ENCODE data around the gene SIRT7.

SIRT7 gene

DNA sequence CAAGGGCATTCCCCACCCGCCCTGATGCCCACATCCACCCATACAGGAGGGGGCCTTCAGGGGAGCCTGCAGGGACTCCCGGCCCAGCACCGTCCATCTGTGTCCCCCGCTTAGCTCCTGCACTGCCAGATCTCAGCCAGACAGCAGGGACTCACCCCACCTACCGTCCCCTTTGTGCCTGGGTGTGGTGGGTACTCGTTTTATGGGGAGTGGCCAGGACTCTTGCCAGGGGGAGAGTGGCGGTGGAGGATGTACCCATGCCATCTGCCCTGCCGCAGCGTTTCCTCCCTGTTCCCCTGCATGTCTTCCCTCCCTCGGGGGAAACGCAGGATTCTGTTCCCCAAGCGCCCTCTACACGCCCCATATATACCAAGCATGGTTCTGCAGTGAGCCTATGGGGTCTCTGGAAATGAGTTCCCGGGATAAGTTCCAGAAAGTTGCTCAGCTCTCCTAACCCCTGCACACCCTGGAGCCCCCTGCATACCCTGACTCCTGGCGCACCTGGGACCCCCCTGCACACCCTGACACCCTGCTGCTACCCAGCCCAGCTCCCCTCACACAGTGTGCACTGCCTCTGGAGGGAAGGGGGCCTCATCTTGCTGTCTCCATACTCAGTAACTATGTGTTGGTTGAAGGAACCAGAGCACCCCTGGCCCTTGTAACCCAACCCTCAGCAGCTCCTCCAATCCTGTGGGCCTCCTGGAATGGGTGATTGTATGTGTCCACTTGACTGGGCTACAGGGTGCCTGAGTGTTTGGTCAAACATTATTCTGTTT, 13.8 kb upstream of the SIRT7 start:
- peak; percentile 33 for DNase-seq

- no peak for DNase-seq
These were observed 13.2 kb upstream of the SIRT7 start for GRCh38 chr17:81931189-81931556.

- peak; percentile 56 for DNase-seq
These were observed 12.5 kb upstream of the SIRT7 start for GRCh38 chr17:81930142-81931125.

- DNase-seq = no peak
These were observed 11.5 kb upstream of the SIRT7 start for GRCh38 chr17:81929253-81930141.

DNA sequence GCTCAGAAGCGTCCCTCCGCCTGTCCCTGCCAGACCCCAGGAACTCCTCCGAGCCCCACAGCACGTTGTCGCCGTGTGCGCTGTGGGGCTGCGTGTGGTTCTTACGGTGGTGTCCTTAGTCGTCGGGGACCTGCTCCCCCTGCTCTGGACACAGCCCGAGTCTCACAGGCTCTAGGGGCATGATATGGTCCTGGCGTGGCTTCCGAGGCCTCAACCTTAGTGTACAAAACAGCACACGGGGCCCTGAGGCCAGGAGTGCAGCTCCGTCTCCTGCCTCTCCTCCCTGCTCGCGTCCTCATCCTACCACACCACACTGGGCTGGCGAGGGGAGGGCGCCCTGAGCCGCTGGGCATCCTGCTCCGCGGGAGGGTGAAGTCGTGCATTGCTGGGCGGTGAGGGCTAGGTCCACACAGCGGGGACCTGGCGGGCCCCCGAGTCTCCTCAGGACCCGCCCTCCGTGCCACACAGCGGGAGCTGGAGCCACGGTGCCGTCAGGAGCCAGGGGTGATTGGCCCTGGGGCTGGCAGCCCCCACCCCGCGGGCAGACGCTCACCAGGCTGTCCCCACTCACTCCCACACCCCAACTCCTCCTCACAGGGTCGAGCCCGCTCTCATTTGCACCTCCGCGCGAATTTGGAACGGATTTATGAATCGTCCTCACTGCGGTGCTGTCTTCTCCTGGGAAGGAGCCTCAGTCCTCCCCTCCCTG, 10.7 kb upstream of the SIRT7 start:
- DNase-seq = no peak

- DNase-seq = peak; percentile 93
These were observed 9.9 kb upstream of the SIRT7 start, which contains the start of gene MAFG for GRCh38 chr17:81927653-81928543. TSS of gene MAFG (minus strand) at chr17:81927735. CDS start at chr17:81923185, 4,550 bp downstream.

DNA sequence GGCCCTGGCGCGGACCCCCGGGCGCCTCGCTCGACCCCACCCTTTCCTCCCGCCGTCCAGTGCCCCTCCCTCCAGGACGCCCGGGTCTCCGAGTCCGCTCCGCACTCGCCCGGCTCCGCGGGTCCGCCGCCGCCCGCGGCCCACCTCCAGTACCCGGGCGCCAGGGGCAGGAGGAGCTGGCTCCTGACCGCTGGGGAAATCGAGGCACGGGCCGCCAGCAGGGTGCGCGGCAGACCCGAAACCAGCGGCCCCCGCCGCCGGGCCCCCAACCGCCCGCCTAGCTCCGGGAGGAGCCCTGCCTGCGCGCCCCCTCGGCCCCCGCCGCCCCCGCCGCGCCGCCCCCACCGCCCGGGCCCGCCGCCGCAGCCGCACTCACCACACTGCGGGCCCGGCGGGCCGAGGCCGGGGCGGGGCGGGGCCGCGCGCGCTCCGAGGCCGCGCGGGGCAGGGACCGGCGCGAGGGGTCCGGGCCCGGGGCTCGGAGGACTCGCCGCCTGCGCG, 9.2 kb upstream of the SIRT7 start:
- DNase-seq = no peak

GRCh38 chr17:81926451-81927151, 8.6 kb upstream of the SIRT7 start:
- no peak for DNase-seq

DNA sequence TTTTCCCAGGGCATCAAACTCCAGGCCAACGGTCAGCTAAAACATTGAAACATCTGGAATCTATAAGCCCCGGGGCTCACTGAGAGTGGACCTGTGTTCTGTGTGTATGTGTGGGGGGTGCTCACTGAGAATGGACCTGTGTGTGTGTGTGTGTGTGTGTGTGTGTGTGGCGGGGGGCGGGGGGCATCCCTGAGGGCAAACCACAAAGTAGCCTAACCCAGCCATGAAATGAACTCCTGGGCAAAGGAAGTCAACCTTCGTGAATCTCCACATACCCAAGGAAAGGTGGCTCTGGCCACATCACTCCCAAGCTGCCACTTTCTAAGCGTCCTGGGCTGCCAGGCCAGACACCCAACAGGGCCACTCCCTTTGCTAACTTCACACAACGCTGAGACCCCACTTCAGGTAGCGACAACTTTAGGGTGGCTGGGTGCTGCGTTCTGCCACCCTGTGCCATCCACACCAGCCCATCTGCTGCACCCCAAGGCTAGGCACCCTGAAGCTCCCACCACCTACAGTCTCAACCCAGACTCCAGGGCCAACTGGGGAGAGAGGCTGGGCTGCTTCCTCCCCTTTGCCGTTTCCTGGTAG, 8.0 kb upstream of the SIRT7 start:
- no peak for DNase-seq

DNA sequence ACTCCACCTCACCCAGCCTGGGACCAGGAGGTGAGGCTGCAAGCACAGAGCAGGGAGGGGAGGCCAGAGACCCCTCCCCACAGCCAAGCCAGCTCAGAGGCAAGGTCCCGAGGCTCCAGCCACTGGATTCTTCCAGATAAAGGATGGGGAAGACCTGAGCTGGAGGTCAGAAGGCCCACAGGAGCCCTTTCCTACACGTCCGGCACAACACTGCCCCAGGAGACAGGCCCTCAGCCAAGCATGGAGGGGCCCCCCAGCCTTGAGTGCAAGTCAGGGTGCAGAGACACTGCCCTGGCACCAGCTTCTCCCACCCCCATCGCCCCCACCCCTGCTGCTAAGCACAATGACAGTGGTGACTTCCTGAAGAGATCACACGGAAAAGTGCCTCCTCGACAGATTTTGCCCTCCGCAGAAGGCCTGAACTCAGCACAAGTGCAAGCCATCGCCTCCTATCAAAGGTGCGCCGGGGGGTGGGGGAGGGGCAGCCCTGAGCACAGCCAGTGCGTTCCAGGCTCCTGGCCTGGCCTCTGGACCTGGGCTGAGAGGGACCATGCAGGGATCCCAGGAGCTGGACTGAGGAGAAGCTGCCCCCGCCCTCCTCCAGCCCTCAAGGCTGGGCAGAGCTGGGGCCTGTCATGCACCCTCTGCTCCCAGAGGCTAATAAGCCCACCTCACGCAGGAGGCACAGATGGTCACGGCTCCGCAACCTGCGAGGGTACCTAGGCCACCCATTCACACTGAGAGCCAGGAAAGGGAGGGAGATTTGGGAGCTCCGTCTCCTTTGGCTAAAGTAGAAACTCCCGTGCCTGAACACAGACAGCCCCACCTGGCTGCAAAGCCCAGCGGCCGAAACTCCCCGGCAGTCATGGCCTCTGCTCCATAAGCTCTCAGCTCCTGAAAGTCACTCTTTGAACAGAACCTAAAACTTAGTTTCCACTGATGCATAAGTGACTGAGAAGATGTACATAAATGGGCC, 6.9 kb upstream of the SIRT7 start:
- DNase-seq = no peak

- DNase-seq = no peak
These were observed 5.6 kb upstream of the SIRT7 start for GRCh38 chr17:81923302-81924260.

- DNase-seq = no peak
These were observed 4.8 kb upstream of the SIRT7 start for GRCh38 chr17:81922566-81923301.

GRCh38 chr17:81921996-81922565, 4.1 kb upstream of the SIRT7 start:
- DNase-seq = no peak

DNA sequence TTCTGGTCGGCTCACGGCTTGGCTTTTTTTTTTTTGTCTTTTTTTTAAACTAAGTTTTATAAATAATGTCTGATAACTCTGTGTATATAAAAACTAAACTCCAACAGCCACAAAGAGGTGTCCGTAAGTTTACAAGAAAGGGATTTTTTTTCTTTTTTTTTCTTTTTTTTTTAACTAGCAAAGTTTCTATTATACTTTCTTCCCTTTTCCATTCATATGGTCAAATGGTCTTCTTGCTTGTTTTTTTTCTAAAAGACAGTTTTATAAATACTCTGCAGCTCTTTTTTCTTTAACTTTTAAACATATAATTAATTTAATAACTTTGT, 3.5 kb upstream of the SIRT7 start:
- DNase-seq = no peak

DNA sequence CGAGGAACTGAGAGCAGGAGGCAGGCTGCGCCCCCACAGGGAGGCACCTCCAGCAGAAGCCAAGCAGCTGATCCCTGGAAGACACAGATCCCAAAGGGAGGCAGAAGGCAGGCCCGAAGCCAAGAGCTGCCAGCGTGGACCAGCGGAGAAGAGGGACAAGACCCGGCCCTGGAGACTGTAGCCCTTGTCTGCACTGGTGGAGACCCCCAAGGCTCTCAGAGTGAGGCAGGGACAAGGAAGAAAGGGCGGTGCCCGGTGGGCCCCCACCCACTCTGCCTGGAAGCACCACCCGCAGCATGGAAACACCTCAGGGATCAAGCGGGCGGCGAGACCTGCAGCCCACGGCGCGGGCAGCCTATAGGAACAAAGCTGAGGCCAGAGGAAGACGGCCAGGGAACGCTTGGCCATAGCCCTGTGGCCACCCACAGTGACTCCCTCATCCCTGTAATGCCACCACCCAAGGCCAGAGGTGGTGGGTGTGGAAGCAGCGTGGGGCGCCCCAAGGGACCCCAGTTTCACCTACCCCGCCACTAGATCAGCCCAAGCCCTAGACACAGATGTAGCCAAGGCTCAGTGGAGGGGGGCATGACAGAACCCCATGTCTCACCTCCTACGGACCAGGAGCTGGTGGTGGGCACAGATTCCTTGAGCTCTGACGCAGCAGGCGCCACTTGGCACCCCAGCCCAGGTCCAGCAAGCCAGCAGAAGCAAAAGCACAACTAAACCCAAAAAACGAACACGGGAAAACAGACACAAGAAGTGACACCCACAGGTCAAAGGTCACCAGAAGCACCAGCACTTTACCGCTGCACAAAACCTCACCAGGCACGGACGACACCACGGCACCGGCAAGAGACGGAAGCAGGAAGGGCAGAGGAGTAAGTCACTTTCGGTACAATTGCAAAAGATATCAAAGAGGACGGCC, 2.9 kb upstream of the SIRT7 start:
- DNase-seq = no peak

All from NCI-H446 treated with DMSO at 0.1 percent for 48 hours (cell line).